GM18499 (cell line): Measurements from ENCODE around the gene PGPEP1.
"Not testable (repeated sequence)": the region's sequence is repeated elsewhere in the genome, so short reads cannot be mapped to it uniquely, and the experiment has no call there.

Experiments
- ATAC-seq: cut with Tn5 transposase; IDR thresholded peaks from one replicate; pipeline ENCODE4 v1.9.1; 2021; ENCODE audit warnings: moderate number of reproducible peaks; ENCODE audit not compliant: insufficient read depth, unreplicated experiment

The PGPEP1 gene

GRCh38 chr19:18357041-18357440 is 16.6 kb downstream of the PGPEP1 start:
- ATAC-seq: no peak

GRCh38 chr19:18361646-18362045 is 21.2 kb downstream of the PGPEP1 start:
- no peak for ATAC-seq

GRCh38 chr19:18362934-18363542 is 22.6 kb downstream of the PGPEP1 start:
- ATAC-seq: no peak

GRCh38 chr19:18363787-18364186 is 23.4 kb downstream of the PGPEP1 start:
- no peak for ATAC-seq

- not testable (repeated sequence) for ATAC-seq
These were observed 24.0 kb downstream of the PGPEP1 start for GRCh38 chr19:18364277-18364825.

- ATAC-seq: no peak
These were observed 24.6 kb downstream of the PGPEP1 start for GRCh38 chr19:18364826-18365528.

GRCh38 chr19:18366021-18366435 is 25.6 kb downstream of the PGPEP1 start:
- no peak for ATAC-seq

- ATAC-seq: no peak
These were observed 28.3 kb downstream of the PGPEP1 start for GRCh38 chr19:18368504-18369222.

- no peak for ATAC-seq
These were observed 33.1 kb downstream of the PGPEP1 start for GRCh38 chr19:18373407-18373891.

- peak; percentile 45 for ATAC-seq
These were observed 33.7 kb downstream of the PGPEP1 start for GRCh38 chr19:18373892-18374629.

- ATAC-seq: no peak
These were observed 36.6 kb downstream of the PGPEP1 start for GRCh38 chr19:18377026-18377425.

GRCh38 chr19:18379803-18380747 is 39.7 kb downstream of the PGPEP1 start:
- no peak for ATAC-seq

- no peak for ATAC-seq
These were observed 40.4 kb downstream of the PGPEP1 start for GRCh38 chr19:18380843-18381242.

- not testable (repeated sequence) for ATAC-seq
These were observed 43.2 kb downstream of the PGPEP1 start for GRCh38 chr19:18383622-18384021.

- ATAC-seq: no peak
These were observed 44.4 kb downstream of the PGPEP1 start for GRCh38 chr19:18384775-18385174.

- no peak for ATAC-seq
These were observed 44.9 kb downstream of the PGPEP1 start for GRCh38 chr19:18385359-18385674.

GRCh38 chr19:18385675-18386542 is 45.5 kb downstream of the PGPEP1 start, which contains the start of gene GDF15:
GDF15 (plus strand) TSS chr19:18386158; CDS start chr19:18386190, 32 bp downstream.
- no peak for ATAC-seq

GRCh38 chr19:18386543-18387271 is 46.3 kb downstream of the PGPEP1 start:
- ATAC-seq: no peak
